GM12872 (cell line): Measurements from ENCODE around the gene STEAP2.

Source experiments
- TF ChIP-seq, protein P1 (sequence below): IDR thresholded peaks from 3 replicates; pipeline ENCODE4 v1.5.1; 2011; ENCODE audit warnings: low read depth, mild to moderate bottlenecking, low read length, moderate library complexity; ENCODE audit not compliant: insufficient read depth

The STEAP2 gene

DNA sequence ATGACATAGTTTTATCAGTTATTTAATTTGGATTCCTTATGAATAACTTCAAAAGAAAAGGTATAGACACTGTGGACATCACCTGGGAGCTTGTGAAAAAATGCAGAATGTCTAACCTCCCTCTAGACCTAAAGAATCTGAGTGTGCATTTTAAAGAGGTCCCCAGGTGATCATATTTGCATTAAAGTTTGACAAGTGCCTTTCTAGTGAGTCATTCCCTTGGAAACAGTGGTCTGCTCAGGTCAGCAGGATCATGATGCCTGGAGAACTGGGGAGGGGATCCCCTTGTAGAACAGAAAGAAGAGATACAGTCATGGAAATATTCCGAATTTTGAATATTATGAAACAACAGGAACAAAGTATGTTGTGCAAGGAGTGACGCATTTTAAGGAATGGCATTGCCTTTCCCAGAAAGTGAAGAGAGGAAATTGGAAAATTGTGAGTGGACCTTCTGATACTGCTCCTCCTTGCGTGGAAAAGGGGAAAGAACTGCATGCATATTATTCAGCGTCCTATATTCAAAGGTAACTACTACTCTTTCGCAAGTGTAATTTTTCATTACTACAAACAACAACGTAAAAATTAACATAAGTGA, 4.6 kb downstream of the STEAP2 start:
- TF ChIP-seq, protein P1, sequence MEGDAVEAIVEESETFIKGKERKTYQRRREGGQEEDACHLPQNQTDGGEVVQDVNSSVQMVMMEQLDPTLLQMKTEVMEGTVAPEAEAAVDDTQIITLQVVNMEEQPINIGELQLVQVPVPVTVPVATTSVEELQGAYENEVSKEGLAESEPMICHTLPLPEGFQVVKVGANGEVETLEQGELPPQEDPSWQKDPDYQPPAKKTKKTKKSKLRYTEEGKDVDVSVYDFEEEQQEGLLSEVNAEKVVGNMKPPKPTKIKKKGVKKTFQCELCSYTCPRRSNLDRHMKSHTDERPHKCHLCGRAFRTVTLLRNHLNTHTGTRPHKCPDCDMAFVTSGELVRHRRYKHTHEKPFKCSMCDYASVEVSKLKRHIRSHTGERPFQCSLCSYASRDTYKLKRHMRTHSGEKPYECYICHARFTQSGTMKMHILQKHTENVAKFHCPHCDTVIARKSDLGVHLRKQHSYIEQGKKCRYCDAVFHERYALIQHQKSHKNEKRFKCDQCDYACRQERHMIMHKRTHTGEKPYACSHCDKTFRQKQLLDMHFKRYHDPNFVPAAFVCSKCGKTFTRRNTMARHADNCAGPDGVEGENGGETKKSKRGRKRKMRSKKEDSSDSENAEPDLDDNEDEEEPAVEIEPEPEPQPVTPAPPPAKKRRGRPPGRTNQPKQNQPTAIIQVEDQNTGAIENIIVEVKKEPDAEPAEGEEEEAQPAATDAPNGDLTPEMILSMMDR: no peak

DNA sequence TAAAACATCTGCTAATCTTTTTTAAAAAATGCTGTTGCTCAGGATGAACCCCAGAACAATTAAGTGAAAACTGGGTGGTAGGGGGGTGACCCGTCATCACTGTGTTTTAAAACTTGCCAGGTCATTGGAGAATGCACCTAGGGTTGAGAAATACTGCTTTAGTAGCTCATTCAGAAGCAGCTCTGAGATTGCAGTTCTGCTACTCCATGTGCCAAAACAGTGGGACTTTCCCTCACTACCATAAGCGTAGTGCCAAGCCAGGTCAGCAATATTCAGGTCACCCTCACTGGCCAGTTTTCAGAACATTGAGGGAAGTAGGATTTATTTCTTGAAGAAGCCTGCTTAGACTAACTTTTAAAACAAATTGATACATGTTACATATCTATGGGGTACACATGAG, 5.2 kb downstream of the STEAP2 start:
- TF ChIP-seq, protein P1: no peak

DNA sequence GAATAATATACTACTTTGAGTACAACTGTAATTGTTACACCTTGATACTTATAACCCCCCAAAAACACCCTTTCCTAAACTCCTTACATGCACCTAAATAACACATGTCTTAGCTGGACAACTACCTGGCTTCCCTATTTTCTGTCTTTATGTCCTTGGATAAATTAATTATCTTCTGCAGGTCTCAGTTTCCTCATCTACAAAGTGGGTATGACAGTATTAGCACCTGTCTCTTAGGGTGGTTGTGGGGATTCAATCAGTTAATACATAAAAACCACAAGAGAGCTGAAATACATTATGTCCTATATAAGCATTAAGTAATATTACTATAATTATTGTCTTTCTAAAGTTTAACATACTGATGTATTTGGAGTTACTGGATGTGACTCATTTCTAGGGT, 10.8 kb downstream of the STEAP2 start:
- TF ChIP-seq, protein P1: no peak

DNA sequence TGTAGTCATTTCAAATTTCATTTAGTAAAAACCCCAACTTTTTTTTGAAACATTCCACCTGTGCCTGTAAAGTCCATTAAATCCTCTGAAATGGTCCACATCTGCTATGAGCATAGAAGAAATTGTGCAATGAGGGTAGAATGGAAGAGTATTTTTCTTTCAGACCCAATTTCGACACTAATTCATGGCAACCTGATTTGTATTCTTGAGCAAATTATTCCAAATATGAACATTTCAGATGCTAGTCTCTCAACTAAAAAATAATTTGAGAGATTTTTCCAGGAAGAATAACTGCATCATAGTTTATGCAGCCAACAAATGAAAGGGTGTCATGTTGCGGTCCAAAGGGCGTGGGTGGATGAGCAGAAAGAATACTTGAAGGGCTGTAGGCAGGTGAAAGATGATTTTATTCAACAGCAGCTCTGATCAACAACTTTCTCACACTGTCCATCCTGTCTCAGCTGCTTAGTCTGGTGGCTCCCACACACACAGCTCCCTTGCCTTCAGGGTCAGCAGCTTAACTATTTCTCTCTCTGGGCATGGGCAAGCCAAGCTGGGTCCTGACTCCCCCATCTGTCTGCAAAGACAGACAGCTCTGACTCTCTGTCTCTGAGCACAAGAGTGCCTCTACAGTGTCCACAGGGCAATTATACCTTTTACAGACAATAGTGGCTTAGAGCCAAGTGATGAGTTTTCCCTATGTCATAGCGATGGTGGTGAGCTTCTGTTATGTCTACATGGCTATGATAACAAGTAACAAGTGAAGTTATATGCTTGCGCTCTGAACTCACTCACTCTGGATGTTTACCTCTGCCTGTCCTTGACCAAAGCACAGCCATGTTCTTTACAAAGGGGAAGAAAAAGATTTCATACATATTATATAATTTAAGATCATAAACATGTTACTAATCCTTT, 11.5 kb downstream of the STEAP2 start:
- TF ChIP-seq, protein P1: no peak

DNA sequence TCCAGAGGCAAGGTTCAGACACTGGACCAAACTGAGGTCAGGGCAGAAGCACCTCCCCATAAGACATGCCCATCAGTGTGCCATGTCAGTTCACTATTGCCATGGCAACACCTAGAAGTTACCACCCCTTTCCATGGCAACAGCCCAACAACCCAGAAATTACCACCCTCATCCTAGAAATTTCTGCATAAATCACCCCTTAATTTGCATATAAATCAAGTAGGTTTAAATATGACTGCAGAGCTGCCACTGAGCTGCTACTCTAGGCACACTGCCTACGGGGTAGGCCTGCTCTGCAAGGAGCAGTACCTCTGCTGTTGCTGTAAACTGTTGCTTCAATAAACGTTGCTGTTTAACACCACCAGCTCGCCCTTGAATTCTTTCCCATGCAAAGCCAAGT, 12.7 kb downstream of the STEAP2 start:
- TF ChIP-seq, protein P1: no peak

DNA sequence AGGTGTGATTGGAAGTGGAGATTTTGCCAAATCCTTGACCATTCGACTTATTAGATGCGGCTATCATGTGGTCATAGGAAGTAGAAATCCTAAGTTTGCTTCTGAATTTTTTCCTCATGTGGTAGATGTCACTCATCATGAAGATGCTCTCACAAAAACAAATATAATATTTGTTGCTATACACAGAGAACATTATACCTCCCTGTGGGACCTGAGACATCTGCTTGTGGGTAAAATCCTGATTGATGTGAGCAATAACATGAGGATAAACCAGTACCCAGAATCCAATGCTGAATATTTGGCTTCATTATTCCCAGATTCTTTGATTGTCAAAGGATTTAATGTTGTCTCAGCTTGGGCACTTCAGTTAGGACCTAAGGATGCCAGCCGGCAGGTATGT, 13.6 kb downstream of the STEAP2 start:
- TF ChIP-seq, protein P1: no peak

DNA sequence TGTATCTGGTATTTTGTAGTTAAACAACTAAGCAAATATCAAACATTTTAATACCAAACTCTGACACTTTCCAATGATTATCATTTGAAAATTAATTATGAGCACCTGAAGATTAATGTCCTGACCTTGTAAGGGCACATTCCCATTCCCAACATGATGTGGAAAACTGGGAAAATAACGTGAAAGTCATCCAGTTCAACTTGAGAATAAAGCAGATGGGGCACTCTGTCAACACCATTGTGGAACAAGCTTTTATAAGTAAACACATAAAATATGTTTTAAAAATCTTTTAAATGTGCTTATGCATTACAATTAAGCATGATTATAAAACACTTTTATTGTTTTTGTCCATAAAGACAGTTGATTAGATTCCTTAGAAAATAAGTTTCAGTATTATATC, 14.1 kb downstream of the STEAP2 start:
- TF ChIP-seq, protein P1: no peak
